Measurements from ENCODE around the gene TSPAN17.

DNA sequence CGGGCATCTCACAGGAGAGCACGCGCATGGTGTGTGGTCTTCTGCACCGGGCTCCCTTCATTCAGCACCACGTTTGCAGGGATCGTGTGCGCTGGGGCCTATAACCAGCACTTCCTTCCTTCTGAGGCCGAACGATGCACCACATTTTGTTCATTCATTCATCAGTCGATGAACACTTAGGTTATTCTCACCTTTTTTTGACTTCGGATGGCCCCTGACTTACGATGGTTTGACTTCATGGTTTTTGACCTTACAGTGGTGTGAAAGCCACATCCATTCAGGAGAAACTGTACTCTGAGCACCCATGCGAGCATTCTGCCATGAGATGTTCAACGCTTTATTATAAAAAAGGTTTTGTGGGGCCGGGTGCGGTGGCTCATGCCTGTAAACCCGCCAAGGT is 27.5 kb downstream of the TSPAN17 start:
- TF ChIP-seq GLIS3 (CRISPR knock-in tag; IDR thresholded peaks at IDR 0.05), result no peak
- no peak for TF ChIP-seq PATZ1 (CRISPR knock-in tag; IDR thresholded peaks at IDR 0.05; ENCODE audit: borderline replicate concordance)
- no peak for TF ChIP-seq CSDC2 (CRISPR knock-in tag; IDR thresholded peaks at IDR 0.05)
- no peak for TF ChIP-seq ZC3H10 (CRISPR knock-in tag; IDR thresholded peaks at IDR 0.05)
- TF ChIP-seq, protein P1, sequence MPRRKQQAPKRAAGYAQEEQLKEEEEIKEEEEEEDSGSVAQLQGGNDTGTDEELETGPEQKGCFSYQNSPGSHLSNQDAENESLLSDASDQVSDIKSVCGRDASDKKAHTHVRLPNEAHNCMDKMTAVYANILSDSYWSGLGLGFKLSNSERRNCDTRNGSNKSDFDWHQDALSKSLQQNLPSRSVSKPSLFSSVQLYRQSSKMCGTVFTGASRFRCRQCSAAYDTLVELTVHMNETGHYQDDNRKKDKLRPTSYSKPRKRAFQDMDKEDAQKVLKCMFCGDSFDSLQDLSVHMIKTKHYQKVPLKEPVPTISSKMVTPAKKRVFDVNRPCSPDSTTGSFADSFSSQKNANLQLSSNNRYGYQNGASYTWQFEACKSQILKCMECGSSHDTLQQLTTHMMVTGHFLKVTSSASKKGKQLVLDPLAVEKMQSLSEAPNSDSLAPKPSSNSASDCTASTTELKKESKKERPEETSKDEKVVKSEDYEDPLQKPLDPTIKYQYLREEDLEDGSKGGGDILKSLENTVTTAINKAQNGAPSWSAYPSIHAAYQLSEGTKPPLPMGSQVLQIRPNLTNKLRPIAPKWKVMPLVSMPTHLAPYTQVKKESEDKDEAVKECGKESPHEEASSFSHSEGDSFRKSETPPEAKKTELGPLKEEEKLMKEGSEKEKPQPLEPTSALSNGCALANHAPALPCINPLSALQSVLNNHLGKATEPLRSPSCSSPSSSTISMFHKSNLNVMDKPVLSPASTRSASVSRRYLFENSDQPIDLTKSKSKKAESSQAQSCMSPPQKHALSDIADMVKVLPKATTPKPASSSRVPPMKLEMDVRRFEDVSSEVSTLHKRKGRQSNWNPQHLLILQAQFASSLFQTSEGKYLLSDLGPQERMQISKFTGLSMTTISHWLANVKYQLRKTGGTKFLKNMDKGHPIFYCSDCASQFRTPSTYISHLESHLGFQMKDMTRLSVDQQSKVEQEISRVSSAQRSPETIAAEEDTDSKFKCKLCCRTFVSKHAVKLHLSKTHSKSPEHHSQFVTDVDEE (CRISPR knock-in tag; IDR thresholded peaks at IDR 0.05), result no peak
- no peak for TF ChIP-seq ZNF8 (CRISPR knock-in tag; IDR thresholded peaks at IDR 0.05)

Measured in SK-N-SH treated with all-trans-retinoic acid at 6 μM for 48 hours (cell line).